Measurements from ENCODE around the gene DENND10.
"Not testable (repeated sequence)": the region's sequence is repeated elsewhere in the genome, so short reads cannot be mapped to it uniquely, and the experiment has no call there.

DENND10 gene

GRCh38 chr10:119129721-119130120 lies 25.8 kb downstream of the DENND10 start:
- DNase-seq = no peak

DNA sequence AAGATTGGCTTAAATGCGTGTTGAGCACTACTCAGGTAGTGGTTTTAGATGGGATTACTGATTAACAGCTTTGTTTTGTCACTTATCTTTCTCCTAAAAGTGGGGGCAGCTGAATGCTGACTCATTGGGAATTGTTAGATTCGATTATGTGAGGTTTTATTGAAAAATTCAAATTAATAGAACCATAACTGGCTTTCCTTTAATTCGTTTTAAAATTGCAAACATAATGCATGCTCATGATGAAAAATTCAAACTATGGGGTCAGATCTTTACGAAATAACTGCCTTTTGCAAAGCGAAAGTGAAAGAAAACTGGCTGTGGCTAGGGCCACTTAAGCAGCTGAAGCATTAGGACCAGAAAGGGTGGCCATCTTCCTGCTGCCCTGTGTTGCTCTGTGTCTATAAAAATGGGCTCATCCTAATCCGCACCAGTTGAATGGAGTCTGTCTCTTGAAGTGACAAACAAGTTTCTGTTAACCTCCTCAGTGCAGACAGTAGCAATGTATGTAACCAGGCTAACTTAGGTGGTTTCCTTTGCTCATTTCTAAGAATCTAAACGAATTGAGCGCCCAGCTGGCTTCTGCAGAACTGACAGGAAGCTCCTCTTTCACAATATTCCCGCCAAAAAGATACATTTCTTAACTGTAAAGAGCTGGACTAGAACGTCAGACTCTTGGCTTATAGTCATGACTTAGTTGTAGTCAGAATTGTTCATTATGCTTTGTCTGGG lies 27.8 kb downstream of the DENND10 start:
- DNase-seq = peak in 3 of 58 donors; percentile 3 to 13 (median 6)

DNA sequence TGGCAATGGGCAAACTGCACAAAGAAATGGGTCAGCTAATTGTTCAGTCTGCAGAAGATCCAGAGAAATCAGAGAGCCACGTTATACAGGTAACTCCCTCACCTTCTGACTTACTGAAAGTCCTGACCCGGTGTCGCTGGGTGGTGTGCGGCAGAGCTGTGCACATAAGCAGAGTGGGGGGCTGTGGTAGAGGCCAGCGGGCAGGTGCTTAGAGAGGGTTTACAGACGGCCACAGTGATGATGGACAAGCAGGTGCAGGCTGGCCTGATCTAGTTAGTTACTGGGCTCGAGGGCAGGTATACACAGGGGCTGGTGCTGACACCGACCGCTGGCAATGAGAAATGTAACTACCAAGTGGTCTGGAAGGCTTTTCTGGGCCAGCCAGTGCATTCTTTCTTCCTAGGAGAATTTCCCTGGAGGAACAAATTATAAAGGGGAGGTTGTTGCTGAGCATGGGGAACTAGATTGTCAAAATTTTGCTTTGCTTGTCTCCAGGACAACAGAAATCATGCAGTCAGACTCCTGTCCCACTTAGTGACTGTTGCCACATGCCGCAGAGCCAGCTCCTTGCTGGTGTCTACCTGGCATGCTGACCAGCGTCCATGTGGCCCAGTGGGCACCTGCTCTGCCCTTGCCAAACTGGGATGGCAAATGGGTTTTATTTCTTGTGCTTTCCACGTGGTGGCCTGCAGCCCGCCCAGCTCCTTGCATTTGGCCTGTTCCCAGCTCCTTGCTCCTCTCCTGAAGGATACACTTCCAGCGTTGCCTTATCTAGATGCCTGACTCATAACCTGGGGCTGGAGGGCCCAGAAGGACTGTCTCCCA lies 28.8 kb downstream of the DENND10 start:
- DNase-seq = peak in 46 of 58 donors; percentile 5 to 82 (median 40)

GRCh38 chr10:119133949-119134348 lies 30.0 kb downstream of the DENND10 start:
- no peak for DNase-seq

GRCh38 chr10:119135513-119135881 lies 31.6 kb downstream of the DENND10 start:
- DNase-seq = no peak

DNA sequence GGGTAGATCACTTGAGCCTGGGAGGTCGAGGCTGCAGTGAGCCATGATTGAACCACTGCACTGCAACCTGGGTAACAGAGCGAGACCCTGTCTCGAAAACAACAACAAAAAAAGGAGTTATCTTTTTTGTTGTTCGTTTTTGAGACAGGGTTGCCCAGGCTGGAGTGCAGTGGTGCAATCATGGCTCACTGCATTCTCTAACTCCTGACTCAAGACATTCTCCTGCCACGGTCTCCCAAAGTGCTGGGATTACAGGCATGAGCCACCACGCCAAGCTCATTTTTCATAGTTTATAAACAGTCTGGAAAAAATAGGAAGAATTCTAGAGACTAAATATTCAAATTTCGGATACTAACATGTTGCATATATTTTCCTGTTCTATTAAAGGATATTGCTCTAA lies 32.2 kb downstream of the DENND10 start:
- DNase-seq = no peak

DNA sequence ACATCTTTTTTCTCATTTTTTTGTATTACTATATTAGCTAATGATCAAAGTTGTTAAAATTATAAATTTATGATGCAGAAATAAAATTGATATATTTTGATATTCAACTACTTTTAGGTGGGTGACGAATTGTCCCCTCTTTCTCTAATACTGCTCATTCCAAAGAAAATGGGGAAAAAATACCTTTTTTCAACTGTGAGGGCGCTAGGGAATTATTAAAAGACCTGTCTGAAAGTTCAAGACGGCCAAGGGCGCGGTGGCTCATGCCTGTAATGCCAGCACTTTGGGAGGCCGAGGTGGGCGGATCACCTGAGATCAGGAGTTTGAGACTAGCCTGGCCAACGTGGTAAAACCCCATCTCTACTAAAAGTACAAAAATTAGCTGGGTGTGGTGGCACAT lies 34.0 kb downstream of the DENND10 start:
- DNase-seq = not testable (repeated sequence)

- no peak for DNase-seq
Measured at GRCh38 chr10:119138346-119139306, 34.7 kb downstream of the DENND10 start.

DNA sequence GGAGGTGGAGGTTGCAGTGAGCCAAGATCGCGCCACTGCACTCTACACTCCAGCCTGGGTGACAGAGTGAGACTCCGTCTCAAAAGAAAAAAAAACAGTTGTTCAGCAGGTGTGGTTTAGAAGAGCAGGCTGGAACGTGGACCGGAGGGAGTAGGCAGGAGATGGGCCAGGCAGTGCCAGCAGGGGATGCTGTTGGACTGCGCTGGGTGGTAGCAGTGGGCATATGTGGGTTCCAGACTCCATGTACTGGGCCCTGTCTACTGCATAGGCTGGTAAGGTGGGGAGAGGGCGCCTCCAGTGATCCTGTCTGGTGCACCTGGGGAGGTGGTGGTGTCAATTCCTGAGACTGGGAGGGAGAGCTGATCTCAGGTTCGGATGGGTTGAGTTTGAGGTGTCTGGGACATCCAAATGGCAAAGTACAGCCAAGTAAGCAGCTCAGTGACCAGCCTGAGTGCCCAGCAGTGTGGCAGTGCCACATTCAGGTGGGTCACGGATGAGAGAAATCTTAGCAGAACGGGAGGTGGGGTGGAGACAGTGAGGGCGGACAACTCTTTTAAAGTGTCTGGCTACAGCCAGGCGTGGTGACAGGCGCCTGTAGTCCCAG lies 35.7 kb downstream of the DENND10 start:
- peak in 12 of 58 donors; percentile 5 to 27 (median 13) for DNase-seq

DNA sequence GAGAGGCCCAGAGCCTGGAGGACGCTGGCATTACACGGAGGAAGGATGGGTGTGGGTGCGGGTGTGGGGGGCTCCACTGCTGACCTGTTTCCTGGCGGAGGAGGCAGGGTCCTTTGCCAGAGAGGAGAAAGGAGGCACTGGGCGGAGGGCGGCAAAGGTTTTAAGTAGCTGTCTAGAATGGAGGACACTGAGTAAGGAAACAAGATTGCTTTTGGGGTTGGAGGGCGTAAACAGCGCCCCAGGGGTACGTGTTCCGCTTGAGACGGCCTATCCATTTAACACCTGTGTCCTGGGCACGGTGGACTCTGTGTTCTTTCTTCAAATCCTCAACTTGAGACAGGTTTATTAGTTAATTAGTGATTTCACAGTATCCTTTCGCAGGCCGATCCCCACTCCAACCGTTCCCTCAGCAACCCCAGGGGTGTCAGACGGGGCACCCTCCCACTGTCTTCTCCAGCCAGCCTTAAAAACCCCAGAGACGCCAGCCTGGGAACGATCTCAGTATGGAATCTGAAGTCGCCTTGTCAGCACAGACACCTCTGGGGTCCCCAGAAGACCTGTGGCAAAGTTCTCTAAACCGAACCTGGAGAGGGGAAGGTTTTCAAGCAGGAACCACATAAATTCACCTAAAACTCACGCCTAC lies 36.8 kb downstream of the DENND10 start:
- DNase-seq = no peak

GRCh38 chr10:119143657-119144056 lies 39.7 kb downstream of the DENND10 start:
- DNase-seq = no peak

- no peak for DNase-seq
Measured at GRCh38 chr10:119149157-119149556, 45.2 kb downstream of the DENND10 start.

GRCh38 chr10:119149729-119150128 lies 45.8 kb downstream of the DENND10 start:
- DNase-seq = no peak

GRCh38 chr10:119151601-119152000 lies 47.7 kb downstream of the DENND10 start:
- not testable (repeated sequence) for DNase-seq

DNA sequence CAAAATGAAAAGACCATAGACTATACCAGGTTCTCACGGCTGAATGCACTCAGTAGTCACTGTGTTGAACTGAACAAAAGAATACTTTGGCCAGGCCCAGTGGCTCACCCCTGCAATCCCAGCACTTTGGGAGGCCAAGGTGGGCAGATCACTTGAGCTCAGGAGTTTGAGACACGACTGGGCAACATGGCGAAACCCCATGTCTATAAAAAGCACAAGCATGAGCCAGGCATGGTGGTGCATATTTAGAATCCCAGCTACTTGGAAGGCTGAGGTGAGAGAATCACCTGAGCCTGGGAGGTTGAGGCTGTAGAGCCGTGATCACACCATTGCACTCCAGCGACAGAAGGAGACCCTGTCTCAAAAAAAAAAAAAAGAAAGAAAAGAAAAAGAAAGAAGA lies 49.1 kb downstream of the DENND10 start:
- no peak for DNase-seq

GRCh38 chr10:119153661-119154060 lies 49.7 kb downstream of the DENND10 start:
- DNase-seq = no peak

DNA sequence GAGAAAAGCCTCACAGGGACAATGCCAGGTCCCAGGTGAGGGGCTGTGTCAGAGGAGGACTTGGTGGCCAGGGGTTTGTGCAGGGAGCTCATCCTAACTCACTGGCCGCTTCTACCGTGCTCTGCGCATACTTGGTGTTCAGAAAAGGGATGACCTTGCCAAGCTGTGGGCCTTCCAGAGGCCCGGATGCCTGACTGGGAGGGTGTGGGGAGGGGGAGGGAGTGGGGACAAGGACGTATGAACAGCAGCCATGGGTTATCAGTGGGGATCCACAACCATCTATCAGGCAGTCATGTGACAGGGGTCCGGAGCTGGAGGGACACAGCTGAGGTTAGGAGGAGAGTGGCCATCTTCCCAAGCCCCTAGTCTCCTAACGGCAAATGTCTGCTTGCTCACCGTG lies 55.4 kb downstream of the DENND10 start:
- DNase-seq = no peak

DNA sequence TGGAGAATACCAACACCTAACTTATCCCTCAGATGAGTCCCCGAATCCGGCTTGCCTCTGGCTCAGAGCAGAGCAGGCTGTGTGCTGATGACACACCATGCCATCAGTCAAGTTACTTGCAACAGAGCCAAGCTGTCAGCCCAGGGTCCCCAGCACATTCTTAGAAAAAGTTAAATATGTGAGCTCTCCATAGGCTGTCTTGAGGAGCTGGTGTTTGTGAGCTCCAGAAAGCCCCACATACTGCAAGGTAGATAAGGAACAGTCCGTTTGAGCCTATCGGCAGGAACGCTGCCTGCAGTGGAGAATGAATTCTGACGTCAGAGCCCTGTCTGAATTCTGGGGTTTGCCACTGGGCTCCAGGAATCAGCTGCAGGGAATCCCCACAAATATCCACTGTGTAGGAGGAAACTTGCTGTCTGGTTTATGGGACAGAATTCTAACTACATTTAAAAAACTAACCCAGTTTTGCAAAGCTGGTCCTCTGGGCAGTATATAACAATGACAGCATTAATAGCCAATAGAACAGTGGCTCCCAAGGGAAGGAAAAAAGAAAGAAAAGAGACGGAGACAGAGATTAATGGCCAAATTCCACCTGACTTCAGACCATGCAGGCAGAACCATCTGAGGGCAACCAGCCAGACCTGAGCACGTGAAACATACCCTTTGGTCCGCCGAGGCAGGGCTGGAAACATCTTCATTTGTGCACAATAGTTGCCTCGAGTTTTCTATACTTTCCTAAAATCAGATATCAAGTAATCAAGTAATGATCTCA lies 58.0 kb downstream of the DENND10 start:
- peak in 15 of 58 donors; percentile 5 to 53 (median 21) for DNase-seq

- DNase-seq = no peak
Measured at GRCh38 chr10:119162452-119163092, 58.7 kb downstream of the DENND10 start.

Measured in anterior cingulate cortex (tissue), 58 donors.